Liver (tissue), 9 donors: ENCODE data around the gene ERC2. TPM values are rescaled to one million over a fixed set of nuclear protein-coding genes. Genes with fewer than 3 reads are reported as not detected.

Experiments used
- DNase-seq: peaks from one replicate; pipeline ENCODE4 v3.0.0-alpha.2; 2017; ENCODE audit warnings: low spot score
- H3K27ac ChIP-seq, 2 donors: one replicate each; pipeline ENCODE4 v1.7.0; 2013; ENCODE audit warnings: inconsistent platforms in 2 of 2, low read length in 2 of 2, control low read depth in 1 of 2, low read depth in 1 of 2, mild to moderate bottlenecking in 1 of 2
- H3K27me3 ChIP-seq, 4 donors: one replicate each; pipeline versions ENCODE4 v1.6.1 to v1.7.0; 2013; ENCODE audit warnings: low read length in 3 of 4, inconsistent platforms in 1 of 4, mild to moderate bottlenecking in 1 of 4, moderate library complexity in 1 of 4; ENCODE audit not compliant: control insufficient read depth in 4 of 4, insufficient read depth in 4 of 4
- H3K36me3 ChIP-seq, 4 donors: one replicate each; pipeline versions ENCODE4 v1.6.1 to v1.7.0; 2013; ENCODE audit warnings: low read length in 3 of 4, mild to moderate bottlenecking in 3 of 4, low read depth in 1 of 4, moderate library complexity in 1 of 4; ENCODE audit not compliant: control insufficient read depth in 4 of 4, insufficient read depth in 3 of 4
- H3K4me1 ChIP-seq, 4 donors: one replicate each; pipeline versions ENCODE4 v1.6.1 to v1.7.0; 2013; ENCODE audit warnings: low read length in 3 of 4, mild to moderate bottlenecking in 3 of 4, moderate library complexity in 1 of 4; ENCODE audit not compliant: control insufficient read depth in 4 of 4, insufficient read depth in 4 of 4
- H3K4me3 ChIP-seq, 3 donors: one replicate each; pipeline versions ENCODE4 v1.6.1 to v1.7.0; 2013; ENCODE audit warnings: low read length in 3 of 3, control low read depth in 1 of 3, low read depth in 1 of 3, mild to moderate bottlenecking in 1 of 3
- H3K9ac ChIP-seq, 2 donors: one replicate each; pipeline ENCODE4 v1.7.0; 2013; ENCODE audit warnings: low read length in 2 of 2, mild to moderate bottlenecking in 2 of 2, moderate library complexity in 2 of 2, control low read depth in 1 of 2, low read depth in 1 of 2
- H3K9me3 ChIP-seq, 4 donors: one replicate each; pipeline versions ENCODE4 v1.6.1 to v1.7.0; 2013; ENCODE audit warnings: low read length in 3 of 4; ENCODE audit not compliant: control insufficient read depth in 4 of 4
- ATF3 ChIP-seq: IDR thresholded peaks from 2 replicates; pipeline ENCODE4 v1.6.1; 2016; ENCODE audit warnings: antibody characterized with exemption
- CTCF ChIP-seq: fragments of 150-350 bp; IDR thresholded peaks from 2 replicates; pipeline ENCODE4 v1.5.1; 2017; ENCODE audit warnings: improper control_type of control experiment, low read depth, low read length; ENCODE audit not compliant: missing input control
- EGR1 ChIP-seq, 2 donors: IDR thresholded peaks; 2 replicates each; pipeline ENCODE4 v1.6.1; 2016 to 2018; ENCODE audit warnings: antibody characterized with exemption in 2 of 2, low read depth in 2 of 2
- FOXA1 ChIP-seq: IDR thresholded peaks from 2 replicates; pipeline ENCODE4 v1.6.1; 2016; ENCODE audit warnings: antibody characterized with exemption
- FOXA2 ChIP-seq: IDR thresholded peaks from 2 replicates; pipeline ENCODE4 v1.6.1; 2016; ENCODE audit warnings: antibody characterized with exemption
- GABPA ChIP-seq, 2 donors: IDR thresholded peaks in 1 of 2; conservative IDR thresholded peaks in 1 of 2; 2 replicates each; pipeline ENCODE4 v1.6.1; 2016; ENCODE audit warnings: antibody characterized with exemption in 2 of 2, mild to moderate bottlenecking in 1 of 2, moderate library complexity in 1 of 2
- HNF4A ChIP-seq, 2 donors: conservative IDR thresholded peaks; 2 replicates each; pipeline ENCODE4 v1.6.1; 2016; ENCODE audit warnings: antibody characterized with exemption in 2 of 2, mild to moderate bottlenecking in 2 of 2
- HNF4G ChIP-seq: IDR thresholded peaks from 2 replicates; pipeline ENCODE4 v1.6.1; 2016; ENCODE audit warnings: antibody characterized with exemption
- JUND ChIP-seq, 2 donors: IDR thresholded peaks; 2 replicates each; pipeline ENCODE4 v1.6.1; 2016; ENCODE audit warnings: antibody characterized with exemption in 2 of 2
- MAX ChIP-seq: IDR thresholded peaks from 2 replicates; pipeline ENCODE4 v1.6.1; 2016; ENCODE audit warnings: antibody characterized with exemption
- NR2F2 ChIP-seq: IDR thresholded peaks from 2 replicates; pipeline ENCODE4 v1.6.1; 2016; ENCODE audit warnings: antibody characterized with exemption
- RAD21 ChIP-seq, 2 donors: IDR thresholded peaks; 2 replicates each; pipeline ENCODE4 v1.6.1; 2016; ENCODE audit warnings: antibody characterized with exemption in 2 of 2, mild to moderate bottlenecking in 2 of 2
- RXRA ChIP-seq, 2 donors: IDR thresholded peaks; 2 replicates each; pipeline ENCODE4 v1.6.1; 2017 to 2018; ENCODE audit warnings: antibody characterized with exemption in 2 of 2, mild to moderate bottlenecking in 1 of 2
- SP1 ChIP-seq: IDR thresholded peaks from 2 replicates; pipeline ENCODE4 v1.6.1; 2018; ENCODE audit warnings: antibody characterized with exemption, mild to moderate bottlenecking
- TAF1 ChIP-seq: conservative IDR thresholded peaks from 2 replicates; pipeline ENCODE4 v1.6.1; 2016; ENCODE audit warnings: antibody characterized with exemption, mild to moderate bottlenecking
- YY1 ChIP-seq: IDR thresholded peaks from 2 replicates; pipeline ENCODE4 v1.6.1; 2016; ENCODE audit warnings: antibody characterized with exemption, mild to moderate bottlenecking
- WGBS: extraction: QIAGEN DNeasy Blood & Tissue Kit; methylation state at CpG from one replicate; pipeline ENCODE4 v1.1.7; 2013; 5-methylcytosine and 5-hydroxymethylcytosine counted together
- polyA plus RNA-seq, 2 donors: library from polyadenylated mRNA; stranded (reverse) in 1 of 2; unstranded in 1 of 2; fragments of 200-250 nt in 1 of 2; fragments of >200 nt in 1 of 2; fragmentation: Nextera tagmentation in 1 of 2; extraction: Ambion mirVana in 1 of 2; gene quantifications; one replicate each; pipeline versions ENCODE4 v1.2.1 to v1.2.3, GENCODE V29; 2013 to 2015
- total RNA-seq, 2 donors: library from RNA; depleted of rRNA; stranded (reverse); fragments of >200 nt; gene quantifications; one replicate each; pipeline ENCODE4 v1.2.3, GENCODE V29; 2014
- TF ChIP-seq, protein P1 (sequence below): IDR thresholded peaks from 2 replicates; pipeline ENCODE4 v1.6.1; 2016; ENCODE audit warnings: antibody characterized with exemption, mild to moderate bottlenecking
- TF ChIP-seq, protein P2 (sequence below): IDR thresholded peaks from 2 replicates; pipeline ENCODE4 v1.6.1; 2016; ENCODE audit warnings: antibody characterized with exemption
- donor health status: healthy.
- donor health status: healthy.
- donor health status: healthy.
- donor health status: healthy.
- donor health status: healthy.

The ERC2 gene
- total and polyA plus RNA-seq, 4 donors = 0.14 to 0.25 TPM; not detected in 2

GRCh38 chr3:55729546-55729945, 738.7 kb downstream of the ERC2 start:
- Histone ChIP-seq H3K4me3 (no peak overlapping the region), H3K27ac (no peak overlapping the region), H3K9ac (no peak overlapping the region), H3K4me1 (no peaks in the 10 kb centered on the region), H3K27me3 (no peaks in the 10 kb centered on the region), H3K9me3 (no peaks in the 10 kb centered on the region), H3K36me3 (no peaks in the 10 kb centered on the region)
- TF ChIP-seq JUND (IDR thresholded peaks at IDR 0.05) = no peak
- TF ChIP-seq, protein P1, sequence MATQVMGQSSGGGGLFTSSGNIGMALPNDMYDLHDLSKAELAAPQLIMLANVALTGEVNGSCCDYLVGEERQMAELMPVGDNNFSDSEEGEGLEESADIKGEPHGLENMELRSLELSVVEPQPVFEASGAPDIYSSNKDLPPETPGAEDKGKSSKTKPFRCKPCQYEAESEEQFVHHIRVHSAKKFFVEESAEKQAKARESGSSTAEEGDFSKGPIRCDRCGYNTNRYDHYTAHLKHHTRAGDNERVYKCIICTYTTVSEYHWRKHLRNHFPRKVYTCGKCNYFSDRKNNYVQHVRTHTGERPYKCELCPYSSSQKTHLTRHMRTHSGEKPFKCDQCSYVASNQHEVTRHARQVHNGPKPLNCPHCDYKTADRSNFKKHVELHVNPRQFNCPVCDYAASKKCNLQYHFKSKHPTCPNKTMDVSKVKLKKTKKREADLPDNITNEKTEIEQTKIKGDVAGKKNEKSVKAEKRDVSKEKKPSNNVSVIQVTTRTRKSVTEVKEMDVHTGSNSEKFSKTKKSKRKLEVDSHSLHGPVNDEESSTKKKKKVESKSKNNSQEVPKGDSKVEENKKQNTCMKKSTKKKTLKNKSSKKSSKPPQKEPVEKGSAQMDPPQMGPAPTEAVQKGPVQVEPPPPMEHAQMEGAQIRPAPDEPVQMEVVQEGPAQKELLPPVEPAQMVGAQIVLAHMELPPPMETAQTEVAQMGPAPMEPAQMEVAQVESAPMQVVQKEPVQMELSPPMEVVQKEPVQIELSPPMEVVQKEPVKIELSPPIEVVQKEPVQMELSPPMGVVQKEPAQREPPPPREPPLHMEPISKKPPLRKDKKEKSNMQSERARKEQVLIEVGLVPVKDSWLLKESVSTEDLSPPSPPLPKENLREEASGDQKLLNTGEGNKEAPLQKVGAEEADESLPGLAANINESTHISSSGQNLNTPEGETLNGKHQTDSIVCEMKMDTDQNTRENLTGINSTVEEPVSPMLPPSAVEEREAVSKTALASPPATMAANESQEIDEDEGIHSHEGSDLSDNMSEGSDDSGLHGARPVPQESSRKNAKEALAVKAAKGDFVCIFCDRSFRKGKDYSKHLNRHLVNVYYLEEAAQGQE = no peak
- TF ChIP-seq FOXA2 = no peak
- TF ChIP-seq FOXA1 = no peak
- no peak for TF ChIP-seq ATF3
- TF ChIP-seq YY1 = no peak
- no peak for TF ChIP-seq NR2F2
- no peak for TF ChIP-seq HNF4A (conservative IDR thresholded peaks at IDR 0.05)
- TF ChIP-seq RAD21 (IDR thresholded peaks at IDR 0.05) = no peak
- TF ChIP-seq GABPA (IDR thresholded peaks at IDR 0.05 in 1 of 2, conservative IDR thresholded peaks at IDR 0.05 in 1 of 2) = no peak
- no peak for TF ChIP-seq MAX
- no peak for TF ChIP-seq HNF4G
- TF ChIP-seq TAF1 = no peak
- TF ChIP-seq EGR1 (IDR thresholded peaks at IDR 0.05; ENCODE audit: low read depth in 2 of 2) = no peak
- no peak for TF ChIP-seq SP1
- TF ChIP-seq, protein P2, sequence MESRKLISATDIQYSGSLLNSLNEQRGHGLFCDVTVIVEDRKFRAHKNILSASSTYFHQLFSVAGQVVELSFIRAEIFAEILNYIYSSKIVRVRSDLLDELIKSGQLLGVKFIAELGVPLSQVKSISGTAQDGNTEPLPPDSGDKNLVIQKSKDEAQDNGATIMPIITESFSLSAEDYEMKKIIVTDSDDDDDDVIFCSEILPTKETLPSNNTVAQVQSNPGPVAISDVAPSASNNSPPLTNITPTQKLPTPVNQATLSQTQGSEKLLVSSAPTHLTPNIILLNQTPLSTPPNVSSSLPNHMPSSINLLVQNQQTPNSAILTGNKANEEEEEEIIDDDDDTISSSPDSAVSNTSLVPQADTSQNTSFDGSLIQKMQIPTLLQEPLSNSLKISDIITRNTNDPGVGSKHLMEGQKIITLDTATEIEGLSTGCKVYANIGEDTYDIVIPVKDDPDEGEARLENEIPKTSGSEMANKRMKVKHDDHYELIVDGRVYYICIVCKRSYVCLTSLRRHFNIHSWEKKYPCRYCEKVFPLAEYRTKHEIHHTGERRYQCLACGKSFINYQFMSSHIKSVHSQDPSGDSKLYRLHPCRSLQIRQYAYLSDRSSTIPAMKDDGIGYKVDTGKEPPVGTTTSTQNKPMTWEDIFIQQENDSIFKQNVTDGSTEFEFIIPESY = no peak
- TF ChIP-seq RXRA (IDR thresholded peaks at IDR 0.05) = no peak
- no peak for TF ChIP-seq CTCF
- WGBS = 93% methylated on average over 7 of the region's 7 CpGs
- no peak for DNase-seq
